ENCODE data around the gene SEPHS2. TPM values are rescaled to one million over a fixed set of nuclear protein-coding genes. Genes with fewer than 3 reads are reported as not detected.
A peak's percentile ranks its signal among the peaks of the same experiment; 100 is the strongest.

SEPHS2 gene
- total and polyA plus RNA-seq, 2 experiments from 2014 or later, result 29.7 to 43.0 TPM

GRCh38 chr16:30474684-30475083 is 29.0 kb upstream of the SEPHS2 start (continued):
- TF ChIP-seq, protein P1, sequence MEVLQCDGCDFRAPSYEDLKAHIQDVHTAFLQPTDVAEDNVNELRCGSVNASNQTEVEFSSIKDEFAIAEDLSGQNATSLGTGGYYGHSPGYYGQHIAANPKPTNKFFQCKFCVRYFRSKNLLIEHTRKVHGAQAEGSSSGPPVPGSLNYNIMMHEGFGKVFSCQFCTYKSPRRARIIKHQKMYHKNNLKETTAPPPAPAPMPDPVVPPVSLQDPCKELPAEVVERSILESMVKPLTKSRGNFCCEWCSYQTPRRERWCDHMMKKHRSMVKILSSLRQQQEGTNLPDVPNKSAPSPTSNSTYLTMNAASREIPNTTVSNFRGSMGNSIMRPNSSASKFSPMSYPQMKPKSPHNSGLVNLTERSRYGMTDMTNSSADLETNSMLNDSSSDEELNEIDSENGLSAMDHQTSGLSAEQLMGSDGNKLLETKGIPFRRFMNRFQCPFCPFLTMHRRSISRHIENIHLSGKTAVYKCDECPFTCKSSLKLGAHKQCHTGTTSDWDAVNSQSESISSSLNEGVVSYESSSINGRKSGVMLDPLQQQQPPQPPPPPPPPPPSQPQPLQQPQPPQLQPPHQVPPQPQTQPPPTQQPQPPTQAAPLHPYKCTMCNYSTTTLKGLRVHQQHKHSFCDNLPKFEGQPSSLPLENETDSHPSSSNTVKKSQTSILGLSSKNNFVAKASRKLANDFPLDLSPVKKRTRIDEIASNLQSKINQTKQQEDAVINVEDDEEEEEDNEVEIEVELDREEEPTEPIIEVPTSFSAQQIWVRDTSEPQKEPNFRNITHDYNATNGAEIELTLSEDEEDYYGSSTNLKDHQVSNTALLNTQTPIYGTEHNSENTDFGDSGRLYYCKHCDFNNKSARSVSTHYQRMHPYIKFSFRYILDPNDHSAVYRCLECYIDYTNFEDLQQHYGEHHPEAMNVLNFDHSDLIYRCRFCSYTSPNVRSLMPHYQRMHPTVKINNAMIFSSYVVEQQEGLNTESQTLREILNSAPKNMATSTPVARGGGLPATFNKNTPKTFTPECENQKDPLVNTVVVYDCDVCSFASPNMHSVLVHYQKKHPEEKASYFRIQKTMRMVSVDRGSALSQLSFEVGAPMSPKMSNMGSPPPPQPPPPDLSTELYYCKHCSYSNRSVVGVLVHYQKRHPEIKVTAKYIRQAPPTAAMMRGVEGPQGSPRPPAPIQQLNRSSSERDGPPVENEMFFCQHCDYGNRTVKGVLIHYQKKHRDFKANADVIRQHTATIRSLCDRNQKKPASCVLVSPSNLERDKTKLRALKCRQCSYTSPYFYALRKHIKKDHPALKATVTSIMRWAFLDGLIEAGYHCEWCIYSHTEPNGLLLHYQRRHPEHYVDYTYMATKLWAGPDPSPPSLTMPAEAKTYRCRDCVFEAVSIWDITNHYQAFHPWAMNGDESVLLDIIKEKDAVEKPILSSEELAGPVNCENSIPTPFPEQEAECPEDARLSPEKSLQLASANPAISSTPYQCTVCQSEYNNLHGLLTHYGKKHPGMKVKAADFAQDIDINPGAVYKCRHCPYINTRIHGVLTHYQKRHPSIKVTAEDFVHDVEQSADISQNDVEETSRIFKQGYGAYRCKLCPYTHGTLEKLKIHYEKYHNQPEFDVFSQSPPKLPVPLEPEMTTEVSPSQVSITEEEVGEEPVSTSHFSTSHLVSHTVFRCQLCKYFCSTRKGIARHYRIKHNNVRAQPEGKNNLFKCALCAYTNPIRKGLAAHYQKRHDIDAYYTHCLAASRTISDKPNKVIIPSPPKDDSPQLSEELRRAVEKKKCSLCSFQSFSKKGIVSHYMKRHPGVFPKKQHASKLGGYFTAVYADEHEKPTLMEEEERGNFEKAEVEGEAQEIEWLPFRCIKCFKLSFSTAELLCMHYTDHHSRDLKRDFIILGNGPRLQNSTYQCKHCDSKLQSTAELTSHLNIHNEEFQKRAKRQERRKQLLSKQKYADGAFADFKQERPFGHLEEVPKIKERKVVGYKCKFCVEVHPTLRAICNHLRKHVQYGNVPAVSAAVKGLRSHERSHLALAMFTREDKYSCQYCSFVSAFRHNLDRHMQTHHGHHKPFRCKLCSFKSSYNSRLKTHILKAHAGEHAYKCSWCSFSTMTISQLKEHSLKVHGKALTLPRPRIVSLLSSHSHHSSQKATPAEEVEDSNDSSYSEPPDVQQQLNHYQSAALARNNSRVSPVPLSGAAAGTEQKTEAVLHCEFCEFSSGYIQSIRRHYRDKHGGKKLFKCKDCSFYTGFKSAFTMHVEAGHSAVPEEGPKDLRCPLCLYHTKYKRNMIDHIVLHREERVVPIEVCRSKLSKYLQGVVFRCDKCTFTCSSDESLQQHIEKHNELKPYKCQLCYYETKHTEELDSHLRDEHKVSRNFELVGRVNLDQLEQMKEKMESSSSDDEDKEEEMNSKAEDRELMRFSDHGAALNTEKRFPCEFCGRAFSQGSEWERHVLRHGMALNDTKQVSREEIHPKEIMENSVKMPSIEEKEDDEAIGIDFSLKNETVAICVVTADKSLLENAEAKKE (CRISPR knock-in tag; IDR thresholded peaks at IDR 0.05), result no peak
- TF ChIP-seq JUNB (IDR thresholded peaks at IDR 0.05; ENCODE audit: unreplicated experiment), result no peak

- Histone ChIP-seq H3K4me1 (ENCODE audit: insufficient read depth) (no peaks in the 10 kb centered on the region; the same call in 1 of the 2 replicates), H3K27me3 (ENCODE audit: insufficient read depth) (peaks cover 13% of the 10 kb centered on the region; the same call in 1 of the 2 replicates), H3K36me3 (ENCODE audit: insufficient read depth) (no peaks in the 10 kb centered on the region), H3K4me3 (no peak overlapping the region), H3K9me2 (ENCODE audit: insufficient read depth) (no peaks in the 10 kb centered on the region), H4K20me1 (replicated peaks; ENCODE audit: insufficient read depth) (no peaks in the 10 kb centered on the region), H3F3A (replicated peaks; ENCODE audit: low read depth) (0 out of 2 replicates have a peak, but pooled peaks cover 3% of the 10 kb centered on the region), H3K79me2 (replicated peaks; ENCODE audit: insufficient read depth) (no peaks in the 10 kb centered on the region), H2AFZ (peak overlapping the region; percentile 72), H3K4me2 (no peak overlapping the region), H3K27ac (ENCODE audit: low read depth) (no peak overlapping the region)
- peaks cover 3% of the 10 kb centered on the region for H3K27me3 Mint-ChIP-seq (ENCODE audit: insufficient read depth, low read depth, poor library complexity)
- no peaks in the 10 kb centered on the region for H3K36me3 Mint-ChIP-seq (ENCODE audit: low read depth)
- H3K4me3 Mint-ChIP-seq, result no peak overlapping the region
- no peaks in the 10 kb centered on the region for H3K9me3 Mint-ChIP-seq
- H3K4me1 Mint-ChIP-seq, result no peaks in the 10 kb centered on the region
- ATAC-seq (peak; percentile 65), DNase-seq (ENCODE audit: low spot score) (no peak)
- H3K27ac Mint-ChIP-seq, result no peak overlapping the region
- TF ChIP-seq POLR2AphosphoS5 (IDR thresholded peaks at IDR 0.05; ENCODE audit: low read depth) (no peak), EZH2 (IDR thresholded peaks at IDR 0.05; ENCODE audit: low read depth, unreplicated experiment) (no peak), STAT1 (IDR thresholded peaks at IDR 0.05; ENCODE audit: unreplicated experiment) (no peak), CREB1 (CRISPR knock-in tag; IDR thresholded peaks at IDR 0.05; ENCODE audit: low read depth) (no peak), ZNF114 (CRISPR knock-in tag; IDR thresholded peaks at IDR 0.05) (no peak), NANOG (IDR thresholded peaks at IDR 0.05; ENCODE audit: borderline replicate concordance) (no peak), REST (IDR thresholded peaks at IDR 0.05; ENCODE audit: unreplicated experiment) (no peak)
- TF ChIP-seq, protein P2, sequence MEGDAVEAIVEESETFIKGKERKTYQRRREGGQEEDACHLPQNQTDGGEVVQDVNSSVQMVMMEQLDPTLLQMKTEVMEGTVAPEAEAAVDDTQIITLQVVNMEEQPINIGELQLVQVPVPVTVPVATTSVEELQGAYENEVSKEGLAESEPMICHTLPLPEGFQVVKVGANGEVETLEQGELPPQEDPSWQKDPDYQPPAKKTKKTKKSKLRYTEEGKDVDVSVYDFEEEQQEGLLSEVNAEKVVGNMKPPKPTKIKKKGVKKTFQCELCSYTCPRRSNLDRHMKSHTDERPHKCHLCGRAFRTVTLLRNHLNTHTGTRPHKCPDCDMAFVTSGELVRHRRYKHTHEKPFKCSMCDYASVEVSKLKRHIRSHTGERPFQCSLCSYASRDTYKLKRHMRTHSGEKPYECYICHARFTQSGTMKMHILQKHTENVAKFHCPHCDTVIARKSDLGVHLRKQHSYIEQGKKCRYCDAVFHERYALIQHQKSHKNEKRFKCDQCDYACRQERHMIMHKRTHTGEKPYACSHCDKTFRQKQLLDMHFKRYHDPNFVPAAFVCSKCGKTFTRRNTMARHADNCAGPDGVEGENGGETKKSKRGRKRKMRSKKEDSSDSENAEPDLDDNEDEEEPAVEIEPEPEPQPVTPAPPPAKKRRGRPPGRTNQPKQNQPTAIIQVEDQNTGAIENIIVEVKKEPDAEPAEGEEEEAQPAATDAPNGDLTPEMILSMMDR (conservative IDR thresholded peaks at IDR 0.05; ENCODE audit: low read depth in 2 of 2), result no peak
Measured at GRCh38 chr16:30474074-30474452, 28.4 kb upstream of the SEPHS2 start.
